H9 (cell line): ENCODE measurements around the gene GFER. TPM values are rescaled to one million over a fixed set of nuclear protein-coding genes. Genes with fewer than 3 reads are reported as not detected.

ENCODE experiments used
- DNase-seq: peaks from one replicate; pipeline ENCODE4 v3.0.0-alpha.2; 2017
- H2AFZ ChIP-seq: one replicate; pipeline ENCODE4 v1.6.1; 2013; ENCODE audit warnings: mild to moderate bottlenecking, low read length, control low read depth, moderate library complexity
- H2AK5ac ChIP-seq: 2 replicates; pipeline ENCODE4 v1.6.1; 2013; ENCODE audit warnings: low read length, control low read depth, mixed read lengths; ENCODE audit not compliant: insufficient read length
- H2BK120ac ChIP-seq: one replicate; pipeline ENCODE4 v1.6.1; 2013; ENCODE audit warnings: low read depth, mild to moderate bottlenecking, low read length, control low read depth, inconsistent platforms; ENCODE audit not compliant: poor library complexity, severe bottlenecking
- H2BK12ac ChIP-seq: 2 replicates; pipeline ENCODE4 v1.6.1; 2013; ENCODE audit warnings: low read length, control low read depth, mixed read lengths, low read depth; ENCODE audit not compliant: insufficient read length
- H2BK15ac ChIP-seq: 2 replicates; pipeline ENCODE4 v1.6.1; 2013; ENCODE audit warnings: low read depth, low read length, control low read depth
- H2BK20ac ChIP-seq: one replicate; pipeline ENCODE4 v1.6.1; 2013; ENCODE audit warnings: low read depth, mild to moderate bottlenecking, low read length, control low read depth, inconsistent platforms; ENCODE audit not compliant: poor library complexity, severe bottlenecking
- H2BK5ac ChIP-seq: 2 replicates; pipeline ENCODE4 v1.6.1; 2013; ENCODE audit warnings: low read length, control low read depth, mixed read lengths; ENCODE audit not compliant: insufficient read length
- H3K14ac ChIP-seq: 2 replicates; pipeline ENCODE4 v1.6.1; 2013; ENCODE audit warnings: low read length, control low read depth; ENCODE audit not compliant: insufficient read depth
- H3K18ac ChIP-seq: 2 replicates; pipeline ENCODE4 v1.6.1; 2013; ENCODE audit warnings: low read depth, mild to moderate bottlenecking, mixed read lengths, low read length, control low read depth; ENCODE audit not compliant: insufficient read length
- H3K23ac ChIP-seq: 2 replicates; pipeline ENCODE4 v1.6.1; 2013; ENCODE audit warnings: low read length, control low read depth, mixed read lengths, low read depth; ENCODE audit not compliant: insufficient read length
- H3K23me2 ChIP-seq: 2 replicates; pipeline ENCODE4 v1.6.1; 2013; ENCODE audit warnings: low read depth, mild to moderate bottlenecking, mixed read lengths, low read length, control low read depth; ENCODE audit not compliant: insufficient read length, poor library complexity, severe bottlenecking
- H3K27ac ChIP-seq: 2 replicates; pipeline ENCODE4 v1.5.1; 2013; ENCODE audit warnings: low read length, control low read depth, mixed read lengths, low read depth; ENCODE audit not compliant: insufficient read length
- H3K27me3 ChIP-seq: 2 replicates; pipeline ENCODE4 v1.6.1; 2013; ENCODE audit warnings: low read length, control low read depth, inconsistent platforms; ENCODE audit not compliant: insufficient read depth
- H3K4ac ChIP-seq: 2 replicates; pipeline ENCODE4 v1.6.1; 2013; ENCODE audit warnings: low read depth, mild to moderate bottlenecking, control low read depth, inconsistent platforms, low read length, moderate library complexity
- H3K4me1 ChIP-seq: 2 replicates; pipeline ENCODE4 v1.6.1; 2013; ENCODE audit warnings: low read length, control low read depth, inconsistent platforms; ENCODE audit not compliant: insufficient read depth
- H3K4me2 ChIP-seq: 2 replicates; pipeline ENCODE4 v1.6.1; 2013; ENCODE audit warnings: low read length, control low read depth, mixed read lengths; ENCODE audit not compliant: insufficient read length, insufficient read depth
- H3K56ac ChIP-seq: 2 replicates; pipeline ENCODE4 v1.6.1; 2013; ENCODE audit warnings: low read depth, mild to moderate bottlenecking, mixed read lengths, low read length, control low read depth; ENCODE audit not compliant: insufficient read length
- H3K79me1 ChIP-seq: 2 replicates; pipeline ENCODE4 v1.6.1; 2013; ENCODE audit warnings: low read depth, mild to moderate bottlenecking, moderate library complexity, low read length, control low read depth, inconsistent platforms; ENCODE audit not compliant: insufficient read depth, poor library complexity, severe bottlenecking
- H3K79me2 ChIP-seq: 2 replicates; pipeline ENCODE4 v1.6.1; 2013; ENCODE audit warnings: low read length, control low read depth, inconsistent platforms; ENCODE audit not compliant: insufficient read depth
- H3K9ac ChIP-seq: 2 replicates; pipeline ENCODE4 v1.6.1; 2013; ENCODE audit warnings: low read length, control low read depth, mixed read lengths; ENCODE audit not compliant: insufficient read length; ENCODE audit errors: extremely low read depth
- H3K9me3 ChIP-seq: one replicate; pipeline ENCODE4 v1.6.1; 2013; ENCODE audit warnings: low read depth, low read length, inconsistent platforms; ENCODE audit not compliant: control insufficient read depth
- H3T11ph ChIP-seq: one replicate; pipeline ENCODE4 v1.6.1; 2013; ENCODE audit warnings: mild to moderate bottlenecking, low read length, control low read depth, inconsistent platforms
- H4K20me1 ChIP-seq: one replicate; pipeline ENCODE4 v1.6.1; 2013; ENCODE audit not compliant: control insufficient read depth, insufficient read length, insufficient read depth
- H4K5ac ChIP-seq: 2 replicates; pipeline ENCODE4 v1.6.1; 2013; ENCODE audit warnings: low read depth, mild to moderate bottlenecking, mixed read lengths, low read length, control low read depth; ENCODE audit not compliant: insufficient read length
- H4K8ac ChIP-seq: replicated peaks from 2 replicates; pipeline ENCODE4 v1.6.1; 2013; ENCODE audit warnings: low read length, control low read depth, mixed read lengths, low read depth; ENCODE audit not compliant: insufficient read length
- H4K91ac ChIP-seq: 2 replicates; pipeline ENCODE4 v1.6.1; 2013; ENCODE audit warnings: low read depth, mild to moderate bottlenecking, moderate library complexity, mixed read lengths, low read length, control low read depth; ENCODE audit not compliant: insufficient read length
- H3K27ac Mint-ChIP-seq, 3 experiments: 2 replicates in 2 of 3; 3 replicates in 1 of 3; pipeline ENCODE4 v1.8.0; 2020 to 2021; ENCODE audit warnings: mixed read lengths in 3 of 3, mild to moderate bottlenecking in 1 of 3, moderate library complexity in 1 of 3
- H3K27me3 Mint-ChIP-seq: 2 replicates; pipeline ENCODE4 v1.8.0; 2021; ENCODE audit warnings: low read depth, mild to moderate bottlenecking, moderate library complexity, mixed read lengths
- H3K36me3 Mint-ChIP-seq, 3 experiments: 2 replicates in 2 of 3; 3 replicates in 1 of 3; pipeline ENCODE4 v1.8.0; 2020 to 2021; ENCODE audit warnings: low read depth in 3 of 3, mixed read lengths in 3 of 3; ENCODE audit not compliant: insufficient read depth in 1 of 3
- H3K4me1 Mint-ChIP-seq, 2 experiments: 2 replicates each; pipeline ENCODE4 v1.8.0; 2020; ENCODE audit warnings: mixed read lengths in 2 of 2
- H3K4me3 Mint-ChIP-seq, 2 experiments: 2 replicates in 1 of 2; 3 replicates in 1 of 2; pipeline ENCODE4 v1.8.0; 2020 to 2021; ENCODE audit warnings: mild to moderate bottlenecking in 2 of 2, mixed read lengths in 2 of 2, moderate library complexity in 1 of 2
- H3K9me3 Mint-ChIP-seq, 2 experiments: 2 replicates in 1 of 2; 3 replicates in 1 of 2; pipeline ENCODE4 v1.8.0; 2020; ENCODE audit warnings: mild to moderate bottlenecking in 2 of 2, mixed read lengths in 2 of 2, moderate library complexity in 1 of 2
- CTCF ChIP-seq: fragments of 200-600 bp; sonication (generic); conservative IDR thresholded peaks from 3 replicates; pipeline ENCODE4 v1.8.0; 2021; ENCODE audit warnings: antibody characterized with exemption, mild to moderate bottlenecking
- WGBS: extraction: QIAGEN DNeasy Blood & Tissue Kit; methylation state at CpG from one replicate; pipeline ENCODE4 v1.1.7; 2013; ENCODE audit warnings: missing lambda C conversion rate, low lambda C conversion rate, mixed read lengths; ENCODE audit not compliant: insufficient read length; ENCODE audit errors: extremely low coverage; 5-methylcytosine and 5-hydroxymethylcytosine counted together
- total RNA-seq: library from RNA; stranded (reverse); gene quantifications from 2 replicates; pipeline ENCODE4 v1.2.1, GENCODE V29; 2021

Gene GFER
- total RNA-seq, 1 experiment from 2014 or later: 49.1 TPM

DNA sequence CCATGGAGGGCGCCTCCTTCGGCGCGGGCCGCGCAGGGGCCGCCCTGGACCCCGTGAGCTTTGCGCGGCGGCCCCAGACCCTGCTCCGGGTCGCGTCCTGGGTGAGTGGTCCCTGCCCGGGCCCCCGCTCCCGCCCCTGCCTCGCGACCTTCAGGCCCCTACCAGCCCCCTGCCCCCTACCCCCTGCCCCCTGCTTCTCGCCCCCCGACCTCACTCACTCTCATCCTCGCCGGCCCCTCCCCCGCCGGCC is 6.0 kb downstream of the GFER start:
- Mint-ChIP-seq H3K9me3 (no peaks in the 10 kb centered on the region; a peak in 1 of 5 replicates), H3K4me3 (peak overlapping the region; percentile 35 to 66; a peak in 2 of 5 replicates), H3K4me1 (peaks cover 19 to 23% of the 10 kb centered on the region in 2 experiments), H3K27me3 (peaks cover 42% of the 10 kb centered on the region), H3K27ac (no peak overlapping the region), H3K36me3 (peaks cover 0 to 20% (median 15%) of the 10 kb centered on the region in 3 experiments; a peak in 6 of 7 replicates)
- Histone ChIP-seq H3K4me2 (peak overlapping the region; percentile 53), H3K27ac (no peak overlapping the region), H3K4me1 (no peaks in the 10 kb centered on the region; the same call in 1 of the 2 replicates), H3K27me3 (peaks cover 15% of the 10 kb centered on the region; the same call in 1 of the 2 replicates), H2BK20ac (no peak overlapping the region), H3K23me2 (peaks cover 19% of the 10 kb centered on the region), H2AK5ac (no peak overlapping the region), H4K20me1 (peaks cover 2% of the 10 kb centered on the region), H3K23ac (no peak overlapping the region), H4K91ac (no peak overlapping the region), H3K79me2 (no peaks in the 10 kb centered on the region), H2BK120ac (no peak overlapping the region), H3K9me3 (no peaks in the 10 kb centered on the region), H3K9ac (no peak overlapping the region), H3T11ph (no peak overlapping the region), H3K18ac (no peak overlapping the region), H3K4ac (no peak overlapping the region), H2AFZ (no peak overlapping the region), H2BK5ac (no peak overlapping the region), H2BK12ac (no peak overlapping the region), H3K79me1 (no peaks in the 10 kb centered on the region), H3K14ac (no peak overlapping the region; the same call in 1 of the 2 replicates), H4K5ac (no peak overlapping the region), H2BK15ac (no peak overlapping the region), H3K56ac (no peak overlapping the region), H4K8ac (no peak overlapping the region)
- WGBS: no CpG with 5 or more reads among the region's 25 CpGs
- TF ChIP-seq CTCF: no peak
- DNase-seq: no peak
